H9 (cell line): ENCODE data around the gene OR2B2. TPM values are rescaled to one million over a fixed set of nuclear protein-coding genes. Genes with fewer than 3 reads are reported as not detected.
A peak's percentile ranks its signal among the peaks of the same experiment; 100 is the strongest.

Experiments used
- DNase-seq: peaks from one replicate; pipeline ENCODE4 v3.0.0-alpha.2; 2017
- H2AFZ ChIP-seq: one replicate; pipeline ENCODE4 v1.6.1; 2013; ENCODE audit warnings: mild to moderate bottlenecking, low read length, control low read depth, moderate library complexity
- H2AK5ac ChIP-seq: 2 replicates; pipeline ENCODE4 v1.6.1; 2013; ENCODE audit warnings: low read length, control low read depth, mixed read lengths; ENCODE audit not compliant: insufficient read length
- H2BK120ac ChIP-seq: one replicate; pipeline ENCODE4 v1.6.1; 2013; ENCODE audit warnings: low read depth, mild to moderate bottlenecking, low read length, control low read depth, inconsistent platforms; ENCODE audit not compliant: poor library complexity, severe bottlenecking
- H2BK12ac ChIP-seq: 2 replicates; pipeline ENCODE4 v1.6.1; 2013; ENCODE audit warnings: low read length, control low read depth, mixed read lengths, low read depth; ENCODE audit not compliant: insufficient read length
- H2BK15ac ChIP-seq: 2 replicates; pipeline ENCODE4 v1.6.1; 2013; ENCODE audit warnings: low read depth, low read length, control low read depth
- H2BK20ac ChIP-seq: one replicate; pipeline ENCODE4 v1.6.1; 2013; ENCODE audit warnings: low read depth, mild to moderate bottlenecking, low read length, control low read depth, inconsistent platforms; ENCODE audit not compliant: poor library complexity, severe bottlenecking
- H2BK5ac ChIP-seq: 2 replicates; pipeline ENCODE4 v1.6.1; 2013; ENCODE audit warnings: low read length, control low read depth, mixed read lengths; ENCODE audit not compliant: insufficient read length
- H3K14ac ChIP-seq: 2 replicates; pipeline ENCODE4 v1.6.1; 2013; ENCODE audit warnings: low read length, control low read depth; ENCODE audit not compliant: insufficient read depth
- H3K18ac ChIP-seq: 2 replicates; pipeline ENCODE4 v1.6.1; 2013; ENCODE audit warnings: low read depth, mild to moderate bottlenecking, mixed read lengths, low read length, control low read depth; ENCODE audit not compliant: insufficient read length
- H3K23ac ChIP-seq: 2 replicates; pipeline ENCODE4 v1.6.1; 2013; ENCODE audit warnings: low read length, control low read depth, mixed read lengths, low read depth; ENCODE audit not compliant: insufficient read length
- H3K23me2 ChIP-seq: 2 replicates; pipeline ENCODE4 v1.6.1; 2013; ENCODE audit warnings: low read depth, mild to moderate bottlenecking, mixed read lengths, low read length, control low read depth; ENCODE audit not compliant: insufficient read length, poor library complexity, severe bottlenecking
- H3K27ac ChIP-seq: 2 replicates; pipeline ENCODE4 v1.5.1; 2013; ENCODE audit warnings: low read length, control low read depth, mixed read lengths, low read depth; ENCODE audit not compliant: insufficient read length
- H3K27me3 ChIP-seq: 2 replicates; pipeline ENCODE4 v1.6.1; 2013; ENCODE audit warnings: low read length, control low read depth, inconsistent platforms; ENCODE audit not compliant: insufficient read depth
- H3K4ac ChIP-seq: 2 replicates; pipeline ENCODE4 v1.6.1; 2013; ENCODE audit warnings: low read depth, mild to moderate bottlenecking, control low read depth, inconsistent platforms, low read length, moderate library complexity
- H3K4me1 ChIP-seq: 2 replicates; pipeline ENCODE4 v1.6.1; 2013; ENCODE audit warnings: low read length, control low read depth, inconsistent platforms; ENCODE audit not compliant: insufficient read depth
- H3K4me2 ChIP-seq: 2 replicates; pipeline ENCODE4 v1.6.1; 2013; ENCODE audit warnings: low read length, control low read depth, mixed read lengths; ENCODE audit not compliant: insufficient read length, insufficient read depth
- H3K56ac ChIP-seq: 2 replicates; pipeline ENCODE4 v1.6.1; 2013; ENCODE audit warnings: low read depth, mild to moderate bottlenecking, mixed read lengths, low read length, control low read depth; ENCODE audit not compliant: insufficient read length
- H3K79me1 ChIP-seq: 2 replicates; pipeline ENCODE4 v1.6.1; 2013; ENCODE audit warnings: low read depth, mild to moderate bottlenecking, moderate library complexity, low read length, control low read depth, inconsistent platforms; ENCODE audit not compliant: insufficient read depth, poor library complexity, severe bottlenecking
- H3K79me2 ChIP-seq: 2 replicates; pipeline ENCODE4 v1.6.1; 2013; ENCODE audit warnings: low read length, control low read depth, inconsistent platforms; ENCODE audit not compliant: insufficient read depth
- H3K9ac ChIP-seq: 2 replicates; pipeline ENCODE4 v1.6.1; 2013; ENCODE audit warnings: low read length, control low read depth, mixed read lengths; ENCODE audit not compliant: insufficient read length; ENCODE audit errors: extremely low read depth
- H3K9me3 ChIP-seq: one replicate; pipeline ENCODE4 v1.6.1; 2013; ENCODE audit warnings: low read depth, low read length, inconsistent platforms; ENCODE audit not compliant: control insufficient read depth
- H3T11ph ChIP-seq: one replicate; pipeline ENCODE4 v1.6.1; 2013; ENCODE audit warnings: mild to moderate bottlenecking, low read length, control low read depth, inconsistent platforms
- H4K20me1 ChIP-seq: one replicate; pipeline ENCODE4 v1.6.1; 2013; ENCODE audit not compliant: control insufficient read depth, insufficient read length, insufficient read depth
- H4K5ac ChIP-seq: 2 replicates; pipeline ENCODE4 v1.6.1; 2013; ENCODE audit warnings: low read depth, mild to moderate bottlenecking, mixed read lengths, low read length, control low read depth; ENCODE audit not compliant: insufficient read length
- H4K8ac ChIP-seq: replicated peaks from 2 replicates; pipeline ENCODE4 v1.6.1; 2013; ENCODE audit warnings: low read length, control low read depth, mixed read lengths, low read depth; ENCODE audit not compliant: insufficient read length
- H4K91ac ChIP-seq: 2 replicates; pipeline ENCODE4 v1.6.1; 2013; ENCODE audit warnings: low read depth, mild to moderate bottlenecking, moderate library complexity, mixed read lengths, low read length, control low read depth; ENCODE audit not compliant: insufficient read length
- H3K27ac Mint-ChIP-seq, 3 experiments: 2 replicates in 2 of 3; 3 replicates in 1 of 3; pipeline ENCODE4 v1.8.0; 2020 to 2021; ENCODE audit warnings: mixed read lengths in 3 of 3, mild to moderate bottlenecking in 1 of 3, moderate library complexity in 1 of 3
- H3K27me3 Mint-ChIP-seq: 2 replicates; pipeline ENCODE4 v1.8.0; 2021; ENCODE audit warnings: low read depth, mild to moderate bottlenecking, moderate library complexity, mixed read lengths
- H3K36me3 Mint-ChIP-seq, 3 experiments: 2 replicates in 2 of 3; 3 replicates in 1 of 3; pipeline ENCODE4 v1.8.0; 2020 to 2021; ENCODE audit warnings: low read depth in 3 of 3, mixed read lengths in 3 of 3; ENCODE audit not compliant: insufficient read depth in 1 of 3
- H3K4me1 Mint-ChIP-seq, 2 experiments: 2 replicates each; pipeline ENCODE4 v1.8.0; 2020; ENCODE audit warnings: mixed read lengths in 2 of 2
- H3K4me3 Mint-ChIP-seq, 2 experiments: 2 replicates in 1 of 2; 3 replicates in 1 of 2; pipeline ENCODE4 v1.8.0; 2020 to 2021; ENCODE audit warnings: mild to moderate bottlenecking in 2 of 2, mixed read lengths in 2 of 2, moderate library complexity in 1 of 2
- H3K9me3 Mint-ChIP-seq, 2 experiments: 2 replicates in 1 of 2; 3 replicates in 1 of 2; pipeline ENCODE4 v1.8.0; 2020; ENCODE audit warnings: mild to moderate bottlenecking in 2 of 2, mixed read lengths in 2 of 2, moderate library complexity in 1 of 2
- WGBS: extraction: QIAGEN DNeasy Blood & Tissue Kit; methylation state at CpG from one replicate; pipeline ENCODE4 v1.1.7; 2013; ENCODE audit warnings: missing lambda C conversion rate, low lambda C conversion rate, mixed read lengths; ENCODE audit not compliant: insufficient read length; ENCODE audit errors: extremely low coverage; 5-methylcytosine and 5-hydroxymethylcytosine counted together
- total RNA-seq: library from RNA; stranded (reverse); gene quantifications from 2 replicates; pipeline ENCODE4 v1.2.1, GENCODE V29; 2021
- TF ChIP-seq, protein P1 (sequence below): fragments of 200-600 bp; sonication (generic); conservative IDR thresholded peaks from 3 replicates; pipeline ENCODE4 v1.8.0; 2021; ENCODE audit warnings: antibody characterized with exemption, mild to moderate bottlenecking

Gene OR2B2
- total RNA-seq, 1 experiment from 2014 or later = not detected

DNA sequence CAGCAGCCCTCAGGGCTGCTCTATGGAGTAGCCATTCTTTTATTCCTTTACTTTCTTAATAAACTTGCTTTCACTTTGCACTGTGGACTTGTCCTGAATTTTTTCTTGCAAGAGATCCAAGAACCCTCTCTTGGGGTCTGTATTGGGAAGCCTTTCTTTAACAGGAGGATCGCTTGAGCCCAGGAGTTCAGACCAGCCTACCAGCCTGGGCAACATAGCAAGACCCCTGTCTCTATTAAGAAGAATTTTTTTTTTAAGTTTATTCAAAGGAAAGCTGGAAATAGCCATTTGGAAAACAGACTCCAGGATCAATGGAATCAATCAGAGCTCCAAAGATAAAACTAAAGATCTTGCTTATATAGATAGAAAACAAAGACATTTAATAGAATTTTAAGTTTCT is 29.1 kb downstream of the OR2B2 start:
- Histone ChIP-seq H4K20me1 (no peaks in the 10 kb centered on the region), H2BK12ac (no peak overlapping the region), H3K4me2 (no peak overlapping the region), H3T11ph (no peak overlapping the region), H3K18ac (no peak overlapping the region), H4K8ac (no peak overlapping the region), H3K14ac (no peak overlapping the region), H3K23ac (no peak overlapping the region), H2BK5ac (no peak overlapping the region), H2BK20ac (no peak overlapping the region), H3K9ac (no peak overlapping the region), H3K23me2 (no peaks in the 10 kb centered on the region), H3K4me1 (peaks cover 6% of the 10 kb centered on the region), H3K27me3 (no peaks in the 10 kb centered on the region), H4K5ac (no peak overlapping the region), H2AFZ (no peak overlapping the region), H2BK15ac (no peak overlapping the region), H3K27ac (peak overlapping the region; percentile 84), H2AK5ac (no peak overlapping the region), H3K56ac (no peak overlapping the region), H3K79me1 (no peaks in the 10 kb centered on the region), H3K4ac (no peak overlapping the region), H2BK120ac (no peak overlapping the region), H4K91ac (no peak overlapping the region), H3K79me2 (no peaks in the 10 kb centered on the region), H3K9me3 (no peaks in the 10 kb centered on the region)
- DNase-seq = no peak
- no peak overlapping the region for H3K27ac Mint-ChIP-seq
- H3K27me3 Mint-ChIP-seq = no peaks in the 10 kb centered on the region
- TF ChIP-seq, protein P1, sequence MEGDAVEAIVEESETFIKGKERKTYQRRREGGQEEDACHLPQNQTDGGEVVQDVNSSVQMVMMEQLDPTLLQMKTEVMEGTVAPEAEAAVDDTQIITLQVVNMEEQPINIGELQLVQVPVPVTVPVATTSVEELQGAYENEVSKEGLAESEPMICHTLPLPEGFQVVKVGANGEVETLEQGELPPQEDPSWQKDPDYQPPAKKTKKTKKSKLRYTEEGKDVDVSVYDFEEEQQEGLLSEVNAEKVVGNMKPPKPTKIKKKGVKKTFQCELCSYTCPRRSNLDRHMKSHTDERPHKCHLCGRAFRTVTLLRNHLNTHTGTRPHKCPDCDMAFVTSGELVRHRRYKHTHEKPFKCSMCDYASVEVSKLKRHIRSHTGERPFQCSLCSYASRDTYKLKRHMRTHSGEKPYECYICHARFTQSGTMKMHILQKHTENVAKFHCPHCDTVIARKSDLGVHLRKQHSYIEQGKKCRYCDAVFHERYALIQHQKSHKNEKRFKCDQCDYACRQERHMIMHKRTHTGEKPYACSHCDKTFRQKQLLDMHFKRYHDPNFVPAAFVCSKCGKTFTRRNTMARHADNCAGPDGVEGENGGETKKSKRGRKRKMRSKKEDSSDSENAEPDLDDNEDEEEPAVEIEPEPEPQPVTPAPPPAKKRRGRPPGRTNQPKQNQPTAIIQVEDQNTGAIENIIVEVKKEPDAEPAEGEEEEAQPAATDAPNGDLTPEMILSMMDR = no peak
- H3K4me3 Mint-ChIP-seq = no peak overlapping the region
- H3K4me1 Mint-ChIP-seq = peaks cover 16 to 22% of the 10 kb centered on the region in 2 experiments
- WGBS = no CpG with 5 or more reads among the region's 1 CpG
- no peaks in the 10 kb centered on the region for H3K9me3 Mint-ChIP-seq
- H3K36me3 Mint-ChIP-seq = no peaks in the 10 kb centered on the region; a peak in 1 of 7 replicates
